ENCODE measurements around the gene TXLNA.
A peak's percentile ranks its signal among the peaks of the same experiment; 100 is the strongest.

TXLNA gene

DNA sequence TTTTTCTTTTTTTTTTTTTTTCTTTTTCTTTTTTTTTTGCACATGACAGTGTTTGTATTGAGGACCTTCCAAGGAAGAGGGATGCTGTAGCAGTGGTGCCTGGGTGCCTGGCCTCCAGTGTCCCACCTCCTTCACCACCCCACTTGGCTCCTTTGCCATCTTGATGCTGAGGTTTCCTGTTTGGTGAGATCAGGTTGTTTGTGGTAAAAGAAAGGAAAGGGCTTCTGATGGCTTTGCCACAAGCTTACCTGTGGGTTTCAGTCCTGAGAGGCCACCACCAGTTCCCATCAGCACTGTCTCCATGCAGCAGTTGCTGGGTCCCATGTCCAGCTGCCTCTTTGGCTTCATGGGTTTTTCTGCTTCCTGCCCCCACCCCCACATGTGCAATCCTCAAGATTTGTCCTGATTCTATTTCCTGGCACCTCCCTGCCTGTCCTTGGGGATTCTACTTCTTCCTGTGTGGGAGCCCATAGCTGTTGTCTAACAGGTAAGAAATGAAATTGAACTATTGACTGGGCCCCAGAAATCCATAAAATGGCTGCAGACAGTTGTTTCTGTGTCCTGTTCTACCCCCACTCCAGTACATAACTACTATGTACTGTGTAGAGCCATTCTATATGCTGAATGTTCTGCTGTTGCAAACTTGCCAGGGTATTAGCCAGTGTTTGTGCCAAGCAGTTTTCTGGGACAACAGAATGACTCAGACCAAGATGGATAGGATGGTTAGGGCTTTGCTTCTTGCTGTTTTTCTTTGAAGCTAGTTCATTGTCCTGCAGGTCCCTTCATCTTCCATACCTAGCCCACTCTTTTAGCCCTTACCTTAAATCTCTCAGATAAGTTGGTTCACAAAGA, 16.7 kb downstream of the TXLNA start:
- H3K4me1 Mint-ChIP-seq (ENCODE audit: low read depth) = peaks cover 72% of the 10 kb centered on the region
- no peak overlapping the region for H3K4me3 Mint-ChIP-seq
- H3K36me3 Mint-ChIP-seq (ENCODE audit: low read depth) = peaks cover 79% of the 10 kb centered on the region
- no peak for DNase-seq
- H3K9me3 Mint-ChIP-seq = no peaks in the 10 kb centered on the region
- H3K27ac Mint-ChIP-seq = peak overlapping the region; percentile 78
- no peaks in the 10 kb centered on the region for H3K27me3 Mint-ChIP-seq

- Mint-ChIP-seq H3K4me3 (no peak overlapping the region), H3K27ac (peak overlapping the region; percentile 78), H3K36me3 (ENCODE audit: low read depth) (peaks cover 70% of the 10 kb centered on the region), H3K9me3 (no peaks in the 10 kb centered on the region), H3K27me3 (no peaks in the 10 kb centered on the region), H3K4me1 (ENCODE audit: low read depth) (peaks cover 81% of the 10 kb centered on the region)
- DNase-seq = no peak
These were observed 17.6 kb downstream of the TXLNA start for GRCh38 chr1:32197074-32197473.

GRCh38 chr1:32197837-32198236, 18.4 kb downstream of the TXLNA start:
- Mint-ChIP-seq H3K36me3 (ENCODE audit: low read depth) (peaks cover 63% of the 10 kb centered on the region), H3K27ac (peak overlapping the region; percentile 35), H3K27me3 (no peaks in the 10 kb centered on the region), H3K4me1 (ENCODE audit: low read depth) (peaks cover 82% of the 10 kb centered on the region), H3K4me3 (no peak overlapping the region), H3K9me3 (no peaks in the 10 kb centered on the region)
- no peak for DNase-seq

GRCh38 chr1:32198237-32199042, 19.0 kb downstream of the TXLNA start:
- Mint-ChIP-seq H3K36me3 (ENCODE audit: low read depth) (peaks cover 57% of the 10 kb centered on the region), H3K4me3 (no peak overlapping the region), H3K4me1 (ENCODE audit: low read depth) (peaks cover 80% of the 10 kb centered on the region), H3K27ac (peak overlapping the region; percentile 44), H3K9me3 (no peaks in the 10 kb centered on the region), H3K27me3 (no peaks in the 10 kb centered on the region)
- DNase-seq = no peak

DNA sequence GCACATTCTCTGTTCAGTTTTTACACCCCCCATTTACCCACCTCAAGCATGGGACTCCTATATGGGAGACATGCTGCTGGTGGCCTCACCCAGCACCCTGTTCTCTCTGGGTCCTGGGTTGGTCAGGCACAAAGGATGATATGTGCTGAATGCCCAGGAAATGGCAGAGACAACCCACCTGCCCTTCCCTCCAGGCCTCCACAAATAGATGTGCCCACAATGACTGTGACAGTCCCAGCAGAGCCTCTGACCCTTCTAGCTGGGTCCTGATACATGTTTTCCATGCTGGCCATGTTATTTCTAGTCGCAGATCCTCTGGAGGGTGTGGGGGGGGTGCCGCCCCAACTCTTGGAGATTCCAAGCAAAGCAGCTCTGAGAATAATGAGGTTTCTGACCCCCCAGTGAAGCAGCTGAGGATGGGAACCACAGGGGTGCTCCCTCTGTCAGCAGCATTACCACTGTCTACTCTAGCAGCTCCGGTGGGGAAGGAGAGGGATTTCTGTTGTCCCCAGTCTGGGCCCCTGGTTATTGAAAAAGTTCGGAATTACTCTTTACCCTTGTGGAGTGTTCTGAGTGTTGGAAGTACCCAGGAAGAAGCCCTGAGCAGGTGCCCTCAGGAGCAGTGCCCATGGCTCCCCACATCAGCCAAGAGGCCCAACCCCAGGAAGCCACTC, 19.7 kb downstream of the TXLNA start:
- DNase-seq = no peak
- Mint-ChIP-seq H3K36me3 (ENCODE audit: low read depth) (peaks cover 52% of the 10 kb centered on the region), H3K9me3 (no peaks in the 10 kb centered on the region), H3K27me3 (no peaks in the 10 kb centered on the region), H3K27ac (peak overlapping the region; percentile 79), H3K4me3 (no peak overlapping the region), H3K4me1 (ENCODE audit: low read depth) (peaks cover 79% of the 10 kb centered on the region)

DNA sequence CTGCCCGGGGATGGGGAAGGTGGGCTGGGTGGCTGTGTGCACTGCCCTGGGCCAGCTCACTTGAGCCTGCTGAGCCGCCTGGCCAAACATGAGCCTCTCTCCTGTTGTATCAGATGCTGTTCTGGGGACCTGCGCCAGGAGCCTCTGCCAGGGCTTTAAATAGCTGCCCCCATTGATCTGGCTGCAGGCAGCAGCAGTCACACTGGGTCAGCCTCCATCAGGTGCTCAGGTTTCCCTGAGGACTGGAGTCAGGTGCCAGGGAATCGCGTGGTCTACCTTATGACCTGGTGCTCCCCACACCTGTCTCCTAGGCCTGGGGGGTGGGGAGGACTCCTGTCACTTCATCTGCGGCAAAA, 20.2 kb downstream of the TXLNA start:
- Mint-ChIP-seq H3K4me3 (peak overlapping the region; percentile 80), H3K9me3 (no peaks in the 10 kb centered on the region), H3K36me3 (ENCODE audit: low read depth) (peaks cover 51% of the 10 kb centered on the region), H3K27me3 (no peaks in the 10 kb centered on the region), H3K27ac (peak overlapping the region; percentile 79), H3K4me1 (ENCODE audit: low read depth) (peaks cover 76% of the 10 kb centered on the region)
- DNase-seq = no peak

DNA sequence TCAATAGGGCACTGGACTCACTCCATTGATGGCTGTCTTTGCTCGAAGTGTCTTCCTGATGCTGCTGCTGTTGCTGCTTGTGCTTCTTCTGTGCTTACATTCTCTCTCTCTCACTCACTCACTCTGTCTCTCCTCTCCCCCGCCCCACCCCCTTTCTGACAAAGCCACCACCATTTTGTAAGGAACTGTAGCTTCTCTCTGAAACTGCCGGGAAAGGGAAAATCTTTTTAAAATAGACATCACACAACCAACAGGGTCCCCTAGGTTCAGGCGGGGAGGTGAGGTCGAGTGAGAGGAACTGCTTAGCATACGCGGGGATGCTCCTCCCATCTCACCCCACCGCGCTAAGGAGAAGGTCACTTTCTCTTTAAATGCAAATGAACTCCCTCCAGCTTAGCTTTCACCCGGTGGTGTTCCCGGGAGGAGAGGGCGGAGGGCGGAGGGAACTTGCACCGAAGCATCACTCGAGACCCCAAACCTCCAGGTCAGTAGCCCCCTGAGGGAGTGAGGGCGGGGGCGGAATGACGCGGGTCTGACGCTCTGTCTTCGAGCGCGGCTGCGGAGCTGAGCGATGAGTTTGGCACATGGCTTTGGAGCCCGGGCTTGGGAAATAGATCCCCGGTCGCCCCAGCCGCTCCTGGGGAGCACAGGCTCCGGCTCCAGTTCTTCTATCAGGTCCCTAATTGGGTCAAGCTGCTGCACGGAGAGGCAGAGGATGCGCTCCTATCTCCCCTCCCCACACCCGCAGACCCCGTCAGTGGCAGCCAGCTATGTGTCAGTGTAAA, 20.9 kb downstream of the TXLNA start, which contains the start of gene CCDC28B:
CCDC28B (plus strand) TSS at position 370 of the 785 bp plus-strand sequence. CDS start 1,341 bp downstream, outside the sequence.
- peak within 1 kb of the TSS; percentile 79 for H3K27ac Mint-ChIP-seq
- H3K4me1 Mint-ChIP-seq (ENCODE audit: low read depth) = peaks cover 72% of the 10 kb centered on the region
- peak within 1 kb of the TSS; percentile 80 for H3K4me3 Mint-ChIP-seq
- H3K27me3 Mint-ChIP-seq = no peaks in the 10 kb centered on the region
- no peaks in the 10 kb centered on the region for H3K9me3 Mint-ChIP-seq
- peak; percentile 77 for DNase-seq
- H3K36me3 Mint-ChIP-seq (ENCODE audit: low read depth) = peaks cover 45% of the 10 kb centered on the region

- Mint-ChIP-seq H3K4me1 (ENCODE audit: low read depth) (peaks cover 69% of the 10 kb centered on the region), H3K4me3 (peak overlapping the region; percentile 80), H3K27ac (peak overlapping the region; percentile 79), H3K27me3 (no peaks in the 10 kb centered on the region), H3K36me3 (ENCODE audit: low read depth) (peaks cover 45% of the 10 kb centered on the region), H3K9me3 (no peaks in the 10 kb centered on the region)
- peak; percentile 83 for DNase-seq
These were observed 21.8 kb downstream of the TXLNA start for GRCh38 chr1:32201011-32201855.

DNA sequence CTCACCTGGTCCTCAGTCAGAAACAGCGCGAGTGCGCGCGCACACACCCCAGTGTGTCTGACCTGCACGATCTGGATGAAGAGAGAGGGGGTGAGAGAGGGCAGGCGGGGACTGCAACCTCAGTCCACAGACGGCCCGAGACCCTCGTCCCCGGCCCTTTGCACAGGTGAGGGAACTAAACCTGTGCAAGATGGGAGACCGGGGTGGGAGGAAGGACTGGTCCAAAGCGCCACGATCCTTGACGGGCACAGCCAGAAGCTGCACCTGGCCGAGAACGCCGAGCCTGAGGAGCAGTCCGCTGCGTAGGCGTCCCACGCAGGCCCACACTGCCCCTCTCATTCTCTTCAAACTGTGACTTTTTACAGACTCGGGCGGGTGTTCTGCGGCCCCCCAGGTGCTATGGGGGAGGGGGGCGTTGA, 25.5 kb downstream of the TXLNA start:
- Mint-ChIP-seq H3K27ac (peak overlapping the region; percentile 88), H3K4me1 (ENCODE audit: low read depth) (peaks cover 54% of the 10 kb centered on the region)

GRCh38 chr1:32205401-32206370, 26.2 kb downstream of the TXLNA start, which contains the start of gene IQCC:
Gene IQCC (plus strand): TSS chr1:32205671. CDS start chr1:32205682, 11 bp downstream.
- peaks cover 33% of the 10 kb centered on the region for H3K36me3 Mint-ChIP-seq (ENCODE audit: low read depth)
- peak within 1 kb of the TSS; percentile 90 for H3K4me3 Mint-ChIP-seq
- no peaks in the 10 kb centered on the region for H3K27me3 Mint-ChIP-seq
- peak within 1 kb of the TSS; percentile 88 for H3K27ac Mint-ChIP-seq
- no peaks in the 10 kb centered on the region for H3K9me3 Mint-ChIP-seq
- H3K4me1 Mint-ChIP-seq (ENCODE audit: low read depth) = peaks cover 46% of the 10 kb centered on the region
- peak; percentile 88 for DNase-seq

More for the DNA sequence above, 25.5 kb downstream of the TXLNA start:
- DNase-seq = no peak
- no peaks in the 10 kb centered on the region for H3K9me3 Mint-ChIP-seq
- H3K4me3 Mint-ChIP-seq = peak overlapping the region; percentile 90
- peaks cover 33% of the 10 kb centered on the region for H3K36me3 Mint-ChIP-seq (ENCODE audit: low read depth)
- no peaks in the 10 kb centered on the region for H3K27me3 Mint-ChIP-seq

- Mint-ChIP-seq H3K9me3 (no peaks in the 10 kb centered on the region), H3K4me1 (ENCODE audit: low read depth) (peaks cover 29% of the 10 kb centered on the region), H3K27me3 (no peaks in the 10 kb centered on the region), H3K36me3 (ENCODE audit: low read depth) (peaks cover 37% of the 10 kb centered on the region), H3K4me3 (no peak overlapping the region), H3K27ac (no peak overlapping the region)
- no peak for DNase-seq
These were observed 29.0 kb downstream of the TXLNA start for GRCh38 chr1:32208469-32208868.

DNA sequence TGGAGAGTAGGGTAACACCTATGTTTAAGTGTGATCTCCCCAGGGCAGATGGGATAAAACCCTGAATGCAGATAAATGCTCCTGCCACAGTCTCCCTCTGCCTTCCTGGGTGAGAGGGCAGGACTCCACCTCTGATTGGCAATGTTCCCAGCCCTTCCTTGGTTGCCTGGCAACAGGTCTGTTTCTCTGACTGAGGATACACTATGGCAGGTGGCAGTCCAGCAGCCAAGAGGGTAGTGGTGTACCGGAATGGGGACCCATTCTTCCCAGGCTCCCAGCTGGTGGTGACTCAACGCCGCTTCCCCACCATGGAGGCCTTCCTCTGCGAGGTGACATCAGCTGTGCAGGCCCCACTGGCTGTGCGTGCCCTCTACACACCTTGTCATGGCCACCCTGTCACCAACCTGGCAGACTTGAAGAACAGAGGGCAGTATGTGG, 29.4 kb downstream of the TXLNA start, which contains the start of gene DCDC2B:
DCDC2B (plus strand) TSS at position 199 of the 438 bp plus-strand sequence; CDS start at position 204, 5 bp downstream.
- no peak for DNase-seq
- Mint-ChIP-seq H3K4me1 (ENCODE audit: low read depth) (peaks cover 25% of the 10 kb centered on the region), H3K9me3 (no peaks in the 10 kb centered on the region), H3K27me3 (no peaks in the 10 kb centered on the region), H3K27ac (no peak within 1 kb of the TSS), H3K4me3 (no peak within 1 kb of the TSS), H3K36me3 (ENCODE audit: low read depth) (peaks cover 37% of the 10 kb centered on the region)

All from activated T-cell treated with anti-CD3 and anti-CD28 coated beads, Interleukin-2, amount 50 U/mL, for 24 hours (primary cell).